Transverse colon (tissue), 4 donors: ENCODE results near the gene PDE4C.

ENCODE experiments used
- EP300 ChIP-seq: sonication (generic); formaldehyde crosslinking; IDR thresholded peaks from one replicate; pipeline ENCODE4 v1.6.1; 2017; ENCODE audit warnings: antibody characterized with exemption, low read depth
- POLR2A ChIP-seq: fragments of 450-650 bp; IDR thresholded peaks from one replicate; pipeline ENCODE4 v1.6.1; 2016; ENCODE audit warnings: antibody characterized with exemption, mild to moderate bottlenecking, moderate library complexity
- POLR2AphosphoS5 ChIP-seq, 3 donors: sonication (generic); formaldehyde crosslinking; IDR thresholded peaks; one replicate each; pipeline ENCODE4 v1.6.1; 2016; ENCODE audit warnings: antibody characterized with exemption in 3 of 3
- TF ChIP-seq, protein P1 (sequence below), 5 experiments: fragments of 200-600 bp in 3 of 5; fragments of 450-650 bp in 2 of 5; sonication (generic) in 3 of 5; IDR thresholded peaks; 1 replicate in 2 of 5; 2 replicates in 3 of 5; pipeline ENCODE4 v1.5.1; 2016 to 2017; ENCODE audit warnings: antibody characterized with exemption in 5 of 5, inconsistent platforms in 3 of 5, mild to moderate bottlenecking in 2 of 5, moderate library complexity in 1 of 5

DNA sequence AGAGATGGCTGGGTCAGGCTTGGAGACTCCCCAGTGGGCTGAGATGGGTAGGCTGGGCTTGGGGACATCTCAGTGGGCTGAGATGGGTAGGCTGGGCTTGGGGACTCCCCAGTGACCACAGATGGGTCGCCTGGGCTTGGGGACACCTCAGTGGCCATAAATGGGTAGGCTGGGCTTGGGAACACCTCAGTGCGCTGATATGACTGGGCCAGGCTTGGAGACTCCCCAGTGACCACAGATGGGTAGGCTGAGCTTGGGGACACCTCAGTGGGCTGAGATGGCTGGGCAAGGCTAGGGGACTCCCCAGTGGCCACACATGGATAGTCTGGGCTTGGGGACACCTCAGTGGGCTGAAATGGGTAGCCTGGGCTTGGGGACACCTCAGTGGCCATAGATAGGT is 35.2 kb upstream of the PDE4C start:
- TF ChIP-seq, protein P1, sequence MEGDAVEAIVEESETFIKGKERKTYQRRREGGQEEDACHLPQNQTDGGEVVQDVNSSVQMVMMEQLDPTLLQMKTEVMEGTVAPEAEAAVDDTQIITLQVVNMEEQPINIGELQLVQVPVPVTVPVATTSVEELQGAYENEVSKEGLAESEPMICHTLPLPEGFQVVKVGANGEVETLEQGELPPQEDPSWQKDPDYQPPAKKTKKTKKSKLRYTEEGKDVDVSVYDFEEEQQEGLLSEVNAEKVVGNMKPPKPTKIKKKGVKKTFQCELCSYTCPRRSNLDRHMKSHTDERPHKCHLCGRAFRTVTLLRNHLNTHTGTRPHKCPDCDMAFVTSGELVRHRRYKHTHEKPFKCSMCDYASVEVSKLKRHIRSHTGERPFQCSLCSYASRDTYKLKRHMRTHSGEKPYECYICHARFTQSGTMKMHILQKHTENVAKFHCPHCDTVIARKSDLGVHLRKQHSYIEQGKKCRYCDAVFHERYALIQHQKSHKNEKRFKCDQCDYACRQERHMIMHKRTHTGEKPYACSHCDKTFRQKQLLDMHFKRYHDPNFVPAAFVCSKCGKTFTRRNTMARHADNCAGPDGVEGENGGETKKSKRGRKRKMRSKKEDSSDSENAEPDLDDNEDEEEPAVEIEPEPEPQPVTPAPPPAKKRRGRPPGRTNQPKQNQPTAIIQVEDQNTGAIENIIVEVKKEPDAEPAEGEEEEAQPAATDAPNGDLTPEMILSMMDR (IDR thresholded peaks at IDR 0.05), result no peak
- TF ChIP-seq POLR2AphosphoS5 (IDR thresholded peaks at IDR 0.05) (no peak), POLR2A (no peak), EP300 (no peak)
